ENCODE data around the gene CSF1.

Gene CSF1

GRCh38 chr1:109978761-109979488 is 68.3 kb downstream of the CSF1 start:
- no peak overlapping the region for H3K4me3 ChIP-seq (ENCODE audit: low read depth in 1 of 2, low read length in 2 of 2)
- H3K9me3 ChIP-seq (ENCODE audit: insufficient read depth, low read length, severe bottlenecking), result no peaks in the 10 kb centered on the region
- H3K27ac ChIP-seq (ENCODE audit: low read length), result no peak overlapping the region
- H3K9ac ChIP-seq (ENCODE audit: low read depth, low read length), result no peak overlapping the region
- H3K4me1 ChIP-seq (ENCODE audit: insufficient read depth, low read length), result peaks cover 4% of the 10 kb centered on the region
- H3K79me2 ChIP-seq (ENCODE audit: insufficient read depth, low read length), result no peaks in the 10 kb centered on the region
- H3K36me3 ChIP-seq (ENCODE audit: insufficient read depth, low read length), result no peaks in the 10 kb centered on the region
- DNase-seq (no peak), ATAC-seq (ENCODE audit: insufficient read depth, low read depth) (no peak)
- TF ChIP-seq CTCF (IDR thresholded peaks at IDR 0.05; ENCODE audit: borderline replicate concordance, extremely low read depth, low read length, poor library complexity, severe bottlenecking) (no peak), EZH2 (IDR thresholded peaks at IDR 0.05; ENCODE audit: borderline replicate concordance, low read depth, low read length, severe bottlenecking) (no peak)
- H3K27me3 ChIP-seq (ENCODE audit: insufficient read depth, low read length, poor library complexity), result no peaks in the 10 kb centered on the region
- no peak overlapping the region for H2AFZ ChIP-seq (ENCODE audit: low read depth, low read length)
- H4K20me1 ChIP-seq (ENCODE audit: insufficient read depth, low read length), result no peaks in the 10 kb centered on the region
- no peak overlapping the region for H3K4me2 ChIP-seq (ENCODE audit: insufficient read depth, low read length)

GRCh38 chr1:109979489-109980091 is 68.9 kb downstream of the CSF1 start:
- H3K27ac ChIP-seq (ENCODE audit: low read length), result no peak overlapping the region
- ATAC-seq (ENCODE audit: insufficient read depth, low read depth), result no peak

More at GRCh38 chr1:109979489-109980091, 68.9 kb downstream of the CSF1 start:
- H3K4me1 ChIP-seq (ENCODE audit: insufficient read depth, low read length), result peaks cover 9% of the 10 kb centered on the region
- no peaks in the 10 kb centered on the region for H3K9me3 ChIP-seq (ENCODE audit: insufficient read depth, low read length, severe bottlenecking)
- no peaks in the 10 kb centered on the region for H4K20me1 ChIP-seq (ENCODE audit: insufficient read depth, low read length)
- H3K27me3 ChIP-seq (ENCODE audit: insufficient read depth, low read length, poor library complexity), result no peaks in the 10 kb centered on the region
- no peak for DNase-seq
- no peak overlapping the region for H2AFZ ChIP-seq (ENCODE audit: low read depth, low read length)
- no peak overlapping the region for H3K9ac ChIP-seq (ENCODE audit: low read depth, low read length)
- no peak overlapping the region for H3K4me2 ChIP-seq (ENCODE audit: insufficient read depth, low read length)
- no peak overlapping the region for H3K4me3 ChIP-seq (ENCODE audit: low read depth in 1 of 2, low read length in 2 of 2)
- TF ChIP-seq CTCF (IDR thresholded peaks at IDR 0.05; ENCODE audit: borderline replicate concordance, extremely low read depth, low read length, poor library complexity, severe bottlenecking) (no peak), EZH2 (IDR thresholded peaks at IDR 0.05; ENCODE audit: borderline replicate concordance, low read depth, low read length, severe bottlenecking) (no peak)
- H3K36me3 ChIP-seq (ENCODE audit: insufficient read depth, low read length), result no peaks in the 10 kb centered on the region
- H3K79me2 ChIP-seq (ENCODE audit: insufficient read depth, low read length), result no peaks in the 10 kb centered on the region
